Thymus (tissue), 11 donors: ENCODE results near the gene KHDRBS1. TPM values are rescaled to one million over a fixed set of nuclear protein-coding genes. Genes with fewer than 3 reads are reported as not detected.
"Not testable (repeated sequence)": the region's sequence is repeated elsewhere in the genome, so short reads cannot be mapped to it uniquely, and the experiment has no call there.

Source experiments
- DNase-seq, 9 donors: peaks; one replicate each; pipeline ENCODE4 v3.0.0-alpha.2; 2013; ENCODE audit warnings: low spot score in 9 of 9, low read depth in 6 of 9, missing footprints in 1 of 9
- H3K27ac ChIP-seq, 2 donors: one replicate each; pipeline ENCODE4 v1.5.1; 2013; ENCODE audit warnings: control low read depth in 1 of 2, low read depth in 1 of 2, low read length in 1 of 2, mild to moderate bottlenecking in 1 of 2, moderate library complexity in 1 of 2
- H3K27me3 ChIP-seq, 2 donors: one replicate each; pipeline ENCODE4 v1.5.1; 2013; ENCODE audit warnings: low read length in 1 of 2; ENCODE audit not compliant: control insufficient read depth in 2 of 2, insufficient read depth in 1 of 2
- H3K36me3 ChIP-seq, 2 donors: one replicate each; pipeline ENCODE4 v1.5.1; 2013; ENCODE audit warnings: low read length in 1 of 2, mild to moderate bottlenecking in 1 of 2, moderate library complexity in 1 of 2; ENCODE audit not compliant: control insufficient read depth in 2 of 2, insufficient read depth in 2 of 2
- H3K4me1 ChIP-seq, 2 donors: one replicate each; pipeline ENCODE4 v1.5.1; 2013; ENCODE audit warnings: low read length in 2 of 2; ENCODE audit not compliant: control insufficient read depth in 2 of 2, insufficient read depth in 2 of 2
- H3K4me3 ChIP-seq, 2 donors: one replicate each; pipeline ENCODE4 v1.5.1; 2013; ENCODE audit warnings: low read length in 2 of 2, control low read depth in 1 of 2, mild to moderate bottlenecking in 1 of 2
- H3K9me3 ChIP-seq, 2 donors: one replicate each; pipeline ENCODE4 v1.5.1; 2013; ENCODE audit warnings: low read length in 1 of 2, mild to moderate bottlenecking in 1 of 2; ENCODE audit not compliant: control insufficient read depth in 2 of 2, insufficient read depth in 1 of 2
- WGBS: extraction: QIAGEN DNeasy Blood & Tissue Kit; methylation state at CpG from one replicate; pipeline ENCODE4 v1.1.7; 2013; 5-methylcytosine and 5-hydroxymethylcytosine counted together
- polyA plus RNA-seq: library from polyadenylated mRNA; stranded (reverse); fragments of 200-250 nt; gene quantifications from one replicate; pipeline ENCODE4 v1.2.3, GENCODE V29; 2013
- total RNA-seq: library from RNA; stranded (reverse); fragments of 120-200 nt; gene quantifications from one replicate; pipeline ENCODE4 v1.2.4, GENCODE V29; 2013
- donor health status: healthy.

KHDRBS1 gene
- total and polyA plus RNA-seq, 2 donors = 71.8 to 124 TPM

GRCh38 chr1:32002285-32002684 is 11.4 kb upstream of the KHDRBS1 start:
- not testable (repeated sequence) for H3K9me3 ChIP-seq, H3K36me3 ChIP-seq, H3K4me3 ChIP-seq, H3K4me1 ChIP-seq, DNase-seq, H3K27ac ChIP-seq, H3K27me3 ChIP-seq
- WGBS = 96% methylated on average over 4 of the region's 4 CpGs

GRCh38 chr1:32005522-32005921 is 8.1 kb upstream of the KHDRBS1 start:
- Histone ChIP-seq H3K27ac (no peak overlapping the region), H3K4me3 (no peak overlapping the region), H3K27me3 (no peaks in the 10 kb centered on the region), H3K9me3 (peaks cover 0 to 3% of the 10 kb centered on the region in 2 donors), H3K4me1 (peaks cover 0 to 10% of the 10 kb centered on the region in 2 donors), H3K36me3 (no peaks in the 10 kb centered on the region)
- peak in 1 of 9 donors; percentile 16 for DNase-seq
- whole genome bisulfite sequencing = 96% methylated on average over 3 of the region's 3 CpGs

- H3K27ac ChIP-seq = no peak overlapping the region
- DNase-seq = no peak
- WGBS = 97% methylated on average over 1 of the region's 1 CpG
Observed at GRCh38 chr1:32007591-32007940, 6.1 kb upstream of the KHDRBS1 start.

DNA sequence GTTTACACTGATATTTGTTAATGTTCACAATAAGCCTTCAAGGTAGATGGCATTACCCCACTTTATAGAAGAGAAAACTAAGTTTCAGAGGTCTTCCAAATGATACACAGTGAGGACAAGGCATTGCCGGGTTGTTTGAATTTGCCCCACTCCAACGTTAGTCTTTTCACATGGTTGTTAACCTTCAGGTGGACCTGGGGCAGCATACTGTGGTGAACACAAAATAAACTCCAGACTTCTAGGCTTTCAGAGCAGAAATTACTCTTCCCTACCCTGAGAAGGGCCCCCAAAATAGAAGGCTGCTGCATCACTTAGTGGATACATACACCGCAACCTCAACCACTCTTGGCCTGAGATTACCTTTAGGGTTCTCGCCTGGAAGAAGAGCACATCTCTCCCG is 3.4 kb upstream of the KHDRBS1 start:
- Histone ChIP-seq H3K9me3 (peaks cover 0 to 8% of the 10 kb centered on the region in 2 donors), H3K36me3 (no peaks in the 10 kb centered on the region), H3K4me1 (peaks cover 4 to 12% of the 10 kb centered on the region in 2 donors), H3K4me3 (no peak overlapping the region), H3K27ac (no peak overlapping the region), H3K27me3 (no peaks in the 10 kb centered on the region)
- no peak for DNase-seq
- 99% methylated on average over 5 of the region's 5 CpGs for WGBS

More at GRCh38 chr1:32007591-32007940, 6.1 kb upstream of the KHDRBS1 start:
- Histone ChIP-seq H3K27me3 (no peaks in the 10 kb centered on the region), H3K9me3 (peaks cover 0 to 3% of the 10 kb centered on the region in 2 donors), H3K4me3 (no peak overlapping the region), H3K36me3 (no peaks in the 10 kb centered on the region), H3K4me1 (peaks cover under 1 to 14% of the 10 kb centered on the region in 2 donors)

GRCh38 chr1:32012709-32013385 is 821 bp upstream of the KHDRBS1 start:
- Histone ChIP-seq H3K36me3 (peaks cover 5 to 10% of the 10 kb centered on the region in 2 donors), H3K9me3 (peaks cover 0 to 5% of the 10 kb centered on the region in 2 donors), H3K27me3 (no peaks in the 10 kb centered on the region), H3K4me1 (peaks cover 18 to 20% of the 10 kb centered on the region in 2 donors), H3K4me3 (peak overlapping the region; percentile 76 to 97), H3K27ac (peak overlapping the region; percentile 96 to 99)
- DNase-seq = peak in 2 of 9 donors; percentile 8 to 44
- 60% methylated on average over 12 of the region's 12 CpGs for WGBS

GRCh38 chr1:32014199-32014947 is 705 bp downstream of the KHDRBS1 start:
- H3K4me3 ChIP-seq = peak overlapping the region; percentile 76 to 97
- peaks cover 5 to 12% of the 10 kb centered on the region in 2 donors for H3K36me3 ChIP-seq
- DNase-seq = peak in 4 of 9 donors; percentile 21 to 43 (median 22)
- WGBS = under 1% methylated on average over 55 of the region's 55 CpGs
- peak overlapping the region; percentile 96 to 99 for H3K27ac ChIP-seq
- H3K27me3 ChIP-seq = no peaks in the 10 kb centered on the region
- H3K9me3 ChIP-seq = peaks cover 0 to 5% of the 10 kb centered on the region in 2 donors
- H3K4me1 ChIP-seq = peaks cover 18 to 22% of the 10 kb centered on the region in 2 donors

GRCh38 chr1:32014948-32015273 is 1.2 kb downstream of the KHDRBS1 start:
- H3K4me3 ChIP-seq = peak overlapping the region; percentile 76 to 97
- H3K27me3 ChIP-seq = no peaks in the 10 kb centered on the region
- peaks cover 0 to 5% of the 10 kb centered on the region in 2 donors for H3K9me3 ChIP-seq
- DNase-seq = peak in 6 of 9 donors; percentile 8 to 54 (median 28)
- peak overlapping the region; percentile 96 to 99 for H3K27ac ChIP-seq
- H3K36me3 ChIP-seq = peaks cover 6 to 12% of the 10 kb centered on the region in 2 donors
- WGBS = under 1% methylated on average over 11 of the region's 11 CpGs
- peaks cover 18 to 22% of the 10 kb centered on the region in 2 donors for H3K4me1 ChIP-seq

DNA sequence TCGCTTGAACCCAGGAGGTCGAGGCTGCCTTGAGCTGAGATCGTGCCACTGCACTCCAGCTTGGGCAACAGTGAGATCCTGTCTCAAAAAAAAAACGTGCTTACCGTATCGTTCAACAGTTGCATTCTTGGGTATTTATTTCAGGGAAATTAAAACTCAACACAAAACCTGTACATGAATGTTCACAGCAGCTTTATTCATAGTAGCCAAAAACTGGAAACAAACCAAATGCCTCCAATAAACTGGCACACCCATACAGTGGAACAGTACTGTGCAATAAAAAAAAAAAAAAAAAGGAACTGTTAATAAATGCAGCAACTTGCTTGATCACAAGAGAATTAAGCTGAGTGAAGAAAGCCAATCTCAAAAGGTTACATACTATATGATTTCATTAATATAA is 6.7 kb downstream of the KHDRBS1 start:
- Histone ChIP-seq H3K36me3 (peaks cover 20 to 51% of the 10 kb centered on the region in 2 donors), H3K9me3 (no peaks in the 10 kb centered on the region), H3K27ac (no peak overlapping the region), H3K27me3 (no peaks in the 10 kb centered on the region), H3K4me3 (no peak overlapping the region), H3K4me1 (peaks cover 17 to 20% of the 10 kb centered on the region in 2 donors)
- no peak for DNase-seq
- 83% methylated on average over 6 of the region's 6 CpGs for WGBS

DNA sequence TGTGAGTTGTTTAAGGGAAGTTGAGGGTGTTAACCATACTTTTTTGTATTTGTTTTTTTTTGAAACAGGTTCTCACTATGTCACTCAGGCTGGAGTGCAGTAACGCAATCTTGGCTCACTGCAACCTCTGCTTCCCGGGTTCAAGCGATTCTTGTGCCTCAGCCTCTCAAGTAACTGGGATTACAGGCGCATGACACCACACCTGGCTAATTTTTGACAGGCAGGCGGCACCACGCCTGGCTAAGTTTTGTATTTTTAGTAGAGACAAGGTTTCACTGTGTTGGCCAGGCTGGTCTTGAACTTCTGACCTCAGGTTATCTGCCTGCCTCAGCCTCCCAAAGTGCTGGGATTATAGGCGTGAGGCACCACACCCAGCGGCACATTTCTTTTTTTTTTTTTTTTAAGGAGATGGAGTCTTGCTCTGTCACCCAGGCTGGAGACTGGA is 7.9 kb downstream of the KHDRBS1 start:
- H3K4me1 ChIP-seq = peaks cover 7 to 10% of the 10 kb centered on the region in 2 donors
- not testable (repeated sequence) for H3K27me3 ChIP-seq, H3K9me3 ChIP-seq, DNase-seq, H3K4me3 ChIP-seq
- 95% methylated on average over 8 of the region's 8 CpGs for WGBS
- H3K36me3 ChIP-seq = peaks cover 23 to 53% of the 10 kb centered on the region in 2 donors
- H3K27ac ChIP-seq = peak overlapping the region in 1 of 2 donors; percentile 31
